Transverse colon (tissue), 4 donors: ENCODE data around the gene PDCD6IP. TPM values are rescaled to one million over a fixed set of nuclear protein-coding genes. Genes with fewer than 3 reads are reported as not detected.

Source experiments
- DNase-seq: peaks from one replicate; pipeline ENCODE4 v3.0.0-alpha.2; 2019
- H3K27ac ChIP-seq, 4 donors: fragments of 200-600 bp; sonication (generic); 2 replicates each; pipeline ENCODE4 v1.5.1; 2016 to 2018; ENCODE audit warnings: inconsistent platforms in 4 of 4
- H3K27me3 ChIP-seq: fragments of 200-600 bp; sonication (generic); 2 replicates; pipeline ENCODE4 v1.5.1; 2017; ENCODE audit warnings: inconsistent platforms
- H3K36me3 ChIP-seq, 4 donors: fragments of 200-600 bp; sonication (generic); 2 replicates each; pipeline ENCODE4 v1.5.1; 2017 to 2019; ENCODE audit warnings: inconsistent platforms in 4 of 4
- H3K4me1 ChIP-seq, 4 donors: fragments of 200-600 bp; sonication (generic); 2 replicates each; pipeline ENCODE4 v1.5.1; 2017 to 2020; ENCODE audit warnings: inconsistent platforms in 4 of 4
- H3K4me3 ChIP-seq, 4 donors: fragments of 200-600 bp; sonication (generic); 1 replicate in 1 of 4; 2 replicates in 3 of 4; pipeline versions ENCODE4 v1.5.1 to v1.6.1; 2017 to 2019; ENCODE audit warnings: inconsistent platforms in 4 of 4
- H3K9me3 ChIP-seq, 2 donors: fragments of 200-600 bp; sonication (generic); 2 replicates each; pipeline ENCODE4 v1.5.1; 2017 to 2019; ENCODE audit warnings: inconsistent platforms in 2 of 2
- EP300 ChIP-seq: sonication (generic); formaldehyde crosslinking; IDR thresholded peaks from one replicate; pipeline ENCODE4 v1.6.1; 2017; ENCODE audit warnings: antibody characterized with exemption, low read depth
- POLR2A ChIP-seq: fragments of 450-650 bp; IDR thresholded peaks from one replicate; pipeline ENCODE4 v1.6.1; 2016; ENCODE audit warnings: antibody characterized with exemption, mild to moderate bottlenecking, moderate library complexity
- POLR2AphosphoS5 ChIP-seq, 3 donors: sonication (generic); formaldehyde crosslinking; IDR thresholded peaks; one replicate each; pipeline ENCODE4 v1.6.1; 2016; ENCODE audit warnings: antibody characterized with exemption in 3 of 3
- WGBS, 2 donors: methylation state at CpG; one replicate each; pipeline ENCODE4 v1.1.5; 2018; ENCODE audit warnings: low coverage in 1 of 2; 5-methylcytosine and 5-hydroxymethylcytosine counted together
- in situ Hi-C, 4 donors: fragments of 200-750 bp; cut with MboI; loops; one replicate each; pipeline versions ENCODE4 v1.15.0 to v1.15.1; 2017; ENCODE audit warnings: low sequenced_read_pairs in 3 of 4, low pct_ligation_motif_present in 1 of 4, low pct_unique_long_range_greater_than_20kb in 1 of 4
- intact Hi-C: fragments of 100-400 bp; cut with DNase I; formaldehyde crosslinking; loops from one replicate; pipeline ENCODE4 v1.15.1; 2023; ENCODE audit warnings: low total_unique reads
- total RNA-seq, 4 donors: library from RNA; depleted of rRNA; stranded (reverse); fragments of >200 nt; gene quantifications; one replicate each; pipeline ENCODE4 v1.1.0, GENCODE V29; 2016
- TF ChIP-seq, protein P1 (sequence below), 5 experiments: fragments of 200-600 bp in 3 of 5; fragments of 450-650 bp in 2 of 5; sonication (generic) in 3 of 5; IDR thresholded peaks; 1 replicate in 2 of 5; 2 replicates in 3 of 5; pipeline ENCODE4 v1.5.1; 2016 to 2017; ENCODE audit warnings: antibody characterized with exemption in 5 of 5, inconsistent platforms in 3 of 5, mild to moderate bottlenecking in 2 of 5, moderate library complexity in 1 of 5

The PDCD6IP gene
- total RNA-seq, 4 donors from 2014 or later: 89.0 to 523 (median 372) TPM

DNA sequence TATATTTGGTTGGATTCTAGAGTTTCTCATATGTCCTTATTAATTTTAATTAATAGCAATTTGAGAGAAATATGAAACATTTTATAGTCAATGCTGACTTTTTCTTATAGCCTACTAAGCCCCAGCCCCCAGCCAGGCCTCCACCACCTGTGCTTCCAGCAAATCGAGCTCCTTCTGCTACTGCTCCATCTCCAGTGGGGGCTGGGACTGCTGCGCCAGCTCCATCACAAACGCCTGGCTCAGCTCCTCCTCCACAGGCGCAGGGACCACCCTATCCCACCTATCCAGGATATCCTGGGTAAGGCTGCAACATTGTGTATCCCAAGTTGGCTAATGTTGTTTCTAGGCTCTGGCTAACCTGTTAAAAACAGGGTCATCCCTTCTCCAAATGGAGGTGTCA is 66.7 kb downstream of the PDCD6IP start:
- H3K36me3 ChIP-seq: peaks cover 0 to 49% (median 12%) of the 10 kb centered on the region in 4 donors
- WGBS, 2 donors: 88 to 90% methylated on average over 4 of the region's 4 CpGs

GRCh38 chr3:33868309-33868708 is 69.9 kb downstream of the PDCD6IP start:
- Histone ChIP-seq H3K4me3 (no peak overlapping the region), H3K4me1 (no peaks in the 10 kb centered on the region), H3K36me3 (peaks cover 0 to 36% (median 12%) of the 10 kb centered on the region in 4 donors), H3K27me3 (no peaks in the 10 kb centered on the region), H3K27ac (no peak overlapping the region), H3K9me3 (no peaks in the 10 kb centered on the region)
- no peak for TF ChIP-seq EP300
- TF ChIP-seq POLR2A: no peak
- TF ChIP-seq POLR2AphosphoS5 (IDR thresholded peaks at IDR 0.05): no peak
- TF ChIP-seq, protein P1, sequence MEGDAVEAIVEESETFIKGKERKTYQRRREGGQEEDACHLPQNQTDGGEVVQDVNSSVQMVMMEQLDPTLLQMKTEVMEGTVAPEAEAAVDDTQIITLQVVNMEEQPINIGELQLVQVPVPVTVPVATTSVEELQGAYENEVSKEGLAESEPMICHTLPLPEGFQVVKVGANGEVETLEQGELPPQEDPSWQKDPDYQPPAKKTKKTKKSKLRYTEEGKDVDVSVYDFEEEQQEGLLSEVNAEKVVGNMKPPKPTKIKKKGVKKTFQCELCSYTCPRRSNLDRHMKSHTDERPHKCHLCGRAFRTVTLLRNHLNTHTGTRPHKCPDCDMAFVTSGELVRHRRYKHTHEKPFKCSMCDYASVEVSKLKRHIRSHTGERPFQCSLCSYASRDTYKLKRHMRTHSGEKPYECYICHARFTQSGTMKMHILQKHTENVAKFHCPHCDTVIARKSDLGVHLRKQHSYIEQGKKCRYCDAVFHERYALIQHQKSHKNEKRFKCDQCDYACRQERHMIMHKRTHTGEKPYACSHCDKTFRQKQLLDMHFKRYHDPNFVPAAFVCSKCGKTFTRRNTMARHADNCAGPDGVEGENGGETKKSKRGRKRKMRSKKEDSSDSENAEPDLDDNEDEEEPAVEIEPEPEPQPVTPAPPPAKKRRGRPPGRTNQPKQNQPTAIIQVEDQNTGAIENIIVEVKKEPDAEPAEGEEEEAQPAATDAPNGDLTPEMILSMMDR (IDR thresholded peaks at IDR 0.05): no peak
- intact Hi-C loops: no loop called here
- no peak for DNase-seq
- in situ Hi-C loops: loop anchor here in 1 of 4 donors (25.0 kb wide), 1 partner anchor 94 kb away; no protein-coding TSS in a partner anchor
- 89% methylated on average over 1 of the region's 1 CpG; no CpG with 5 or more reads in 1 of the 2 donors for WGBS, 2 donors

More for the DNA sequence above, 66.7 kb downstream of the PDCD6IP start:
- DNase-seq: no peak
- intact Hi-C loops (no loop called here), in situ Hi-C loops (loop anchor here in 1 of 4 donors (25.0 kb wide), 1 partner anchor 97 kb away; no protein-coding TSS in a partner anchor)
- TF ChIP-seq POLR2AphosphoS5 (IDR thresholded peaks at IDR 0.05) (no peak), EP300 (no peak), POLR2A (no peak)
- TF ChIP-seq, protein P1 (IDR thresholded peaks at IDR 0.05): no peak
- Histone ChIP-seq H3K27me3 (no peaks in the 10 kb centered on the region), H3K27ac (no peak overlapping the region), H3K4me1 (no peaks in the 10 kb centered on the region), H3K4me3 (no peak overlapping the region), H3K9me3 (no peaks in the 10 kb centered on the region)

- TF ChIP-seq POLR2A (no peak), POLR2AphosphoS5 (IDR thresholded peaks at IDR 0.05) (no peak), EP300 (no peak)
- TF ChIP-seq, protein P1 (IDR thresholded peaks at IDR 0.05): no peak
- Histone ChIP-seq H3K4me3 (no peak overlapping the region), H3K4me1 (no peaks in the 10 kb centered on the region), H3K36me3 (peaks cover 0 to 23% (median 11%) of the 10 kb centered on the region in 4 donors), H3K27me3 (no peaks in the 10 kb centered on the region), H3K27ac (no peak overlapping the region), H3K9me3 (no peaks in the 10 kb centered on the region)
- WGBS, 2 donors: 93 to 95% methylated on average over 3 to 7 of the region's 7 CpGs
- intact Hi-C loops (no loop called here), in situ Hi-C loops (loop anchor here in 1 of 4 donors (25.0 kb wide), 1 partner anchor 92 kb away; no protein-coding TSS in a partner anchor)
- DNase-seq: no peak
Observed at GRCh38 chr3:33869977-33870376, 71.5 kb downstream of the PDCD6IP start.

- Histone ChIP-seq H3K36me3 (no peaks in the 10 kb centered on the region), H3K27me3 (no peaks in the 10 kb centered on the region), H3K27ac (no peak overlapping the region), H3K9me3 (no peaks in the 10 kb centered on the region), H3K4me3 (no peak overlapping the region), H3K4me1 (no peaks in the 10 kb centered on the region)
- TF ChIP-seq EP300 (no peak), POLR2AphosphoS5 (IDR thresholded peaks at IDR 0.05) (no peak), POLR2A (no peak)
- TF ChIP-seq, protein P1 (IDR thresholded peaks at IDR 0.05): no peak
- in situ Hi-C loops (loop anchor here in 2 of 4 donors (25.0 kb wide), 2 partner anchors 87 to 812 kb away; no protein-coding TSS in a partner anchor), intact Hi-C loops (no loop called here)
- WGBS, 2 donors: 67 to 79% methylated on average over 1 of the region's 1 CpG
- no peak for DNase-seq
Observed at GRCh38 chr3:33874815-33875214, 76.4 kb downstream of the PDCD6IP start.
